Endothelial cell of umbilical vein (primary cell): Measurements from ENCODE around the gene PACSIN2. TPM values are rescaled to one million over a fixed set of nuclear protein-coding genes. Genes with fewer than 3 reads are reported as not detected.

ENCODE experiments used
- BruUV-seq: library from RNA; stranded (reverse); fragments of 400-500 nt; replicated peaks from 2 replicates; lab custom pipeline; 2021; lab: Mats Ljungman, UMichigan
- CTCF ChIA-PET: fragments of 300-600, 350-600 bp; sonication (Branson Sonifier 250); formaldehyde crosslinking; loops from one replicate; lab custom pipeline; 2021; ENCODE audit warnings: antibody characterized with exemption, inconsistent platforms; lab: Charles Lee
- POLR2A ChIA-PET: fragments of 300-600, 350-600 bp; sonication (Branson Sonifier 250); formaldehyde crosslinking; loops from one replicate; lab custom pipeline; 2021; ENCODE audit warnings: antibody characterized with exemption, inconsistent platforms; lab: Charles Lee
- DNase-seq: peaks from one replicate; pipeline ENCODE4 v3.0.0-alpha.2; 2011; ENCODE audit warnings: low read depth, low spot score
- FAIRE-seq: peaks from 2 replicates; lab custom pipeline; 2011; peaks lifted over from hg19 to GRCh38; lab: Jason Lieb, UNC
- H2AFZ ChIP-seq: 2 replicates; pipeline ENCODE4 v1.6.0; 2012; ENCODE audit warnings: low read depth, low read length, control low read depth, inconsistent platforms
- H3K27ac ChIP-seq: 2 replicates; pipeline ENCODE4 v1.5.1; 2011; ENCODE audit warnings: low read depth, mild to moderate bottlenecking, control low read depth, low read length, moderate library complexity; ENCODE audit not compliant: insufficient read depth
- H3K27me3 ChIP-seq, 2 experiments: 2 replicates each; pipeline versions ENCODE4 v1.6.0 to v1.6.1; 2011; ENCODE audit warnings: low read length in 2 of 2, mixed read lengths in 1 of 2; ENCODE audit not compliant: control insufficient read depth in 2 of 2, insufficient read depth in 2 of 2
- H3K36me3 ChIP-seq, 2 experiments: 2 replicates in 1 of 2; 3 replicates in 1 of 2; pipeline ENCODE4 v1.5.1; 2011; ENCODE audit warnings: low read length in 2 of 2, mild to moderate bottlenecking in 1 of 2, moderate library complexity in 1 of 2; ENCODE audit not compliant: control insufficient read depth in 2 of 2, insufficient read depth in 2 of 2; ENCODE audit errors: extremely low read depth in 1 of 2
- H3K4me1 ChIP-seq: 3 replicates; pipeline ENCODE4 v1.5.1; 2011; ENCODE audit warnings: mild to moderate bottlenecking, low read length; ENCODE audit not compliant: control insufficient read depth, insufficient read depth; ENCODE audit errors: extremely low read depth
- H3K4me2 ChIP-seq: 2 replicates; pipeline ENCODE4 v1.6.1; 2011; ENCODE audit warnings: low read length, control low read depth, mixed read lengths; ENCODE audit not compliant: insufficient read depth
- H3K4me3 ChIP-seq, 3 experiments: fragments of 200-600 bp in 1 of 3; sonication (generic), shearing (Covaris generic) in 1 of 3; replicated peaks in 1 of 3; 2 replicates each; pipeline ENCODE4 v1.5.1; 2011 to 2016; ENCODE audit warnings: control low read depth in 3 of 3, low read length in 3 of 3, mild to moderate bottlenecking in 2 of 3, inconsistent platforms in 1 of 3, low read depth in 1 of 3, moderate library complexity in 1 of 3; ENCODE audit not compliant: insufficient read depth in 1 of 3
- H3K79me2 ChIP-seq: 2 replicates; pipeline ENCODE4 v1.6.0; 2012; ENCODE audit warnings: low read length, inconsistent platforms; ENCODE audit not compliant: control insufficient read depth, insufficient read depth
- H3K9ac ChIP-seq: replicated peaks from 2 replicates; pipeline ENCODE3; 2011; ENCODE audit warnings: low read length, control low read depth; ENCODE audit not compliant: insufficient read depth; ENCODE audit errors: extremely low read depth
- H3K9me1 ChIP-seq: replicated peaks from 3 replicates; pipeline ENCODE4 v1.6.0; 2011; ENCODE audit warnings: mild to moderate bottlenecking, low read length; ENCODE audit not compliant: control insufficient read depth, insufficient read depth; ENCODE audit errors: extremely low read depth
- H3K9me3 ChIP-seq: replicated peaks from 2 replicates; pipeline ENCODE4 v1.5.1; 2012; ENCODE audit warnings: low read length, inconsistent platforms; ENCODE audit not compliant: control insufficient read depth, insufficient read depth
- H4K20me1 ChIP-seq: replicated peaks from 2 replicates; pipeline ENCODE3; 2011; ENCODE audit warnings: mild to moderate bottlenecking, low read length; ENCODE audit not compliant: control insufficient read depth, insufficient read depth; ENCODE audit errors: extremely low read depth
- EZH2 ChIP-seq: IDR thresholded peaks from 2 replicates; pipeline ENCODE4 v1.6.1; 2012; ENCODE audit warnings: borderline replicate concordance, low read depth, mild to moderate bottlenecking, moderate library complexity, low read length, inconsistent platforms; ENCODE audit not compliant: severe bottlenecking
- FOS ChIP-seq: IDR thresholded peaks from 2 replicates; pipeline ENCODE4 v1.6.1; 2011; ENCODE audit warnings: mild to moderate bottlenecking, low read length, moderate library complexity, borderline replicate concordance; ENCODE audit not compliant: insufficient read depth
- GATA2 ChIP-seq: IDR thresholded peaks from 2 replicates; pipeline ENCODE4 v1.7.0; 2011; ENCODE audit warnings: low read depth, mild to moderate bottlenecking, moderate library complexity, mixed read lengths, low read length; ENCODE audit not compliant: insufficient read length, insufficient read depth
- JUN ChIP-seq: IDR thresholded peaks from 2 replicates; pipeline ENCODE4 v1.6.1; 2011; ENCODE audit warnings: borderline replicate concordance, low read depth; ENCODE audit not compliant: insufficient read length, insufficient read depth
- MYC ChIP-seq: IDR thresholded peaks from one replicate; pipeline ENCODE4 v1.6.1; 2011; ENCODE audit warnings: mild to moderate bottlenecking, low read depth, low read length
- POLR2A ChIP-seq: IDR thresholded peaks from 2 replicates; pipeline ENCODE4 v1.6.1; 2012; ENCODE audit warnings: low read depth, mild to moderate bottlenecking, control low read depth, low read length
- POLR2AphosphoS5 ChIP-seq: IDR thresholded peaks from 2 replicates; pipeline ENCODE4 v1.6.1; 2012; ENCODE audit warnings: low read depth, mild to moderate bottlenecking, control low read depth, low read length, moderate library complexity; ENCODE audit not compliant: insufficient read depth
- dilution Hi-C: fragments of 300-500 bp; cut with MboI; formaldehyde crosslinking; loops from one replicate; pipeline ENCODE4 v1.15.0; 2019; ENCODE audit warnings: low sequenced_read_pairs; ENCODE audit not compliant: extremely low pct_ligation_motif_present
- intact Hi-C: fragments of 100-400 bp; cut with micrococcal nuclease; formaldehyde crosslinking; loops from one replicate; pipeline ENCODE4 v1.10.0; 2022
- polyA plus RNA-seq, 4 experiments: library from polyadenylated mRNA; depleted of rRNA in 3 of 4; stranded (reverse) in 3 of 4; unstranded in 1 of 4; fragments of >200 nt; gene quantifications; 2 replicates each; pipeline versions ENCODE4 v1.2.1 to v1.2.3, GENCODE V29; 2011 to 2012; ENCODE audit warnings: missing spikeins in 1 of 4
- total RNA-seq: library from RNA; stranded (reverse); gene quantifications from 2 replicates; pipeline ENCODE4 v1.2.3, GENCODE V29; 2021
- TF ChIP-seq, protein P1 (sequence below), 2 donors: IDR thresholded peaks; 1 replicate in 1 of 2; 2 replicates in 1 of 2; pipeline ENCODE4 v1.5.1; 2011; ENCODE audit warnings: low read length in 2 of 2, mild to moderate bottlenecking in 2 of 2, moderate library complexity in 2 of 2, control low read depth in 1 of 2, inconsistent platforms in 1 of 2, low read depth in 1 of 2; ENCODE audit not compliant: insufficient read depth in 1 of 2; ENCODE audit errors: extremely low read depth in 1 of 2
- TF ChIP-seq, protein P2 (sequence below): IDR thresholded peaks from 2 replicates; pipeline ENCODE4 v1.6.1; 2011; ENCODE audit not compliant: insufficient read depth, insufficient read length

PACSIN2 gene
- total and polyA plus RNA-seq, 2 donors (not counting 3 experiments of a cell fraction or from before 2014, with no cell fraction given): 46.2 to 64.5 TPM

DNA sequence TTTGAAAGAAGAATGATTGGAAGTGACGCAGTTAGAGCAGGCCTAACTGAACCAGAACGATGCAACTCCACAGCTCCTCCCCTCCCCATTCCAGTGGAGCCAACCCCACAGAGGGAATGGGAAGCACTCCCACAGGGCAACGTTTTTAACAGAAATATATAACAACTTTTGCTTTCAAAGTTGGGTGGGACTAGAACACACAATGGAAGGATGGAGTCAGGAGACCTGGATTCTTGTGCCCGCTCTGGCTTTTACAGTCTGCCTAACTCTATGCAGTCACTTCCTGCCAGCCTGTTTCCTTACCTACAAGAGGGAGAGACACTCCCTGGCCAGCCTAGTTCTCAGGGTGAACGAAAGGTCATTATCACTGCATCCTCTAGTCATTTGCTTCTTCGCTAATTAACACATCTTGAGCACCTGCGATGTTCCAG lies 75.5 kb downstream of the PACSIN2 start:
- Histone ChIP-seq H3K79me2 (peaks cover 28% of the 10 kb centered on the region), H3K36me3 (no peaks in the 10 kb centered on the region), H3K27ac (peak overlapping the region; percentile 91), H3K9ac (peak overlapping the region; percentile 74), H3K4me1 (peaks cover 40% of the 10 kb centered on the region), H3K9me1 (no peaks in the 10 kb centered on the region), H3K4me2 (peak overlapping the region; percentile 58), H2AFZ (no peak overlapping the region), H3K9me3 (no peaks in the 10 kb centered on the region), H3K27me3 (no peaks in the 10 kb centered on the region), H4K20me1 (no peaks in the 10 kb centered on the region), H3K4me3 (peak overlapping the region in 1 of 3 experiments; percentile 13)
- dilution Hi-C loops: no loop called here
- intact Hi-C loops: no loop called here
- no peak for FAIRE-seq
- DNase-seq: peak; percentile 80
- POLR2A ChIA-PET: interaction anchor here (0.7 to 2.1 kb wide), 2 partner anchors 66 to 74 kb away, joined by 3 to 6 read pairs; no protein-coding TSS in a partner anchor
- no TSS peak for BruUV-seq
- CTCF ChIA-PET: interaction anchor here (1.1 to 2.4 kb wide), 4 partner anchors 10 to 20 kb away, joined by 4 to 13 read pairs (median 6); no protein-coding TSS in a partner anchor
- TF ChIP-seq JUN: peak; percentile 31
- no peak for TF ChIP-seq EZH2

DNA sequence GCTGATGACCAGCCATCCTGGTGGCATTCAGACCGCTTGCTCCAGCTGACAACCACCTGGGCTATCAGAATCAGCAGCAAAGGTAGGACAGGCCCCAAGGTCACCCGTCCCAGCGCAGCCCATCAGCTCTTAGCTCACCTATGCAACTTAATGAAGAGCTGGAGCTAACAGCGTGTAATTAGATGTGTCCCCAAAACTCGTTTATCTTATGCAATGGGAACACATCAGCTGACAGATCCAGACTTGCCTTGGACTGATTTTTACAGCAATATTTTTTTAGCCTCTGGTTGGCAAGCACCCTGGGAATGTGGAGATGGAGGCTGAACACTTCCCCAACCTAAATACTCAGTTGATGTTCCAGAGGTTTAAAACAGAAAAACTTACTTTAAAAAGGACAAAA lies 76.0 kb downstream of the PACSIN2 start:
- Histone ChIP-seq H3K4me1 (peaks cover 45% of the 10 kb centered on the region), H3K27ac (peak overlapping the region; percentile 91), H2AFZ (no peak overlapping the region), H3K79me2 (peaks cover 29% of the 10 kb centered on the region), H3K9me1 (no peaks in the 10 kb centered on the region), H3K27me3 (no peaks in the 10 kb centered on the region), H3K9ac (peak overlapping the region; percentile 74), H3K4me2 (peak overlapping the region; percentile 58), H4K20me1 (no peaks in the 10 kb centered on the region), H3K36me3 (no peaks in the 10 kb centered on the region), H3K9me3 (no peaks in the 10 kb centered on the region), H3K4me3 (peak overlapping the region in 1 of 3 experiments; percentile 13)
- intact Hi-C loops (no loop called here), dilution Hi-C loops (no loop called here)
- DNase-seq: no peak
- TSS peak; percentile 62 for BruUV-seq
- POLR2A ChIA-PET: interaction anchor here (0.7 to 2.1 kb wide), 2 partner anchors 66 to 74 kb away, joined by 3 to 6 read pairs; no protein-coding TSS in a partner anchor
- CTCF ChIA-PET: interaction anchor here (1.1 to 2.4 kb wide), 3 partner anchors 10 to 17 kb away, joined by 4 to 13 read pairs (median 6); no protein-coding TSS in a partner anchor
- FAIRE-seq: no peak
- TF ChIP-seq POLR2AphosphoS5 (no peak), FOS (no peak), GATA2 (no peak), JUN (no peak), EZH2 (no peak), MYC (no peak), POLR2A (no peak)
- TF ChIP-seq, protein P1, sequence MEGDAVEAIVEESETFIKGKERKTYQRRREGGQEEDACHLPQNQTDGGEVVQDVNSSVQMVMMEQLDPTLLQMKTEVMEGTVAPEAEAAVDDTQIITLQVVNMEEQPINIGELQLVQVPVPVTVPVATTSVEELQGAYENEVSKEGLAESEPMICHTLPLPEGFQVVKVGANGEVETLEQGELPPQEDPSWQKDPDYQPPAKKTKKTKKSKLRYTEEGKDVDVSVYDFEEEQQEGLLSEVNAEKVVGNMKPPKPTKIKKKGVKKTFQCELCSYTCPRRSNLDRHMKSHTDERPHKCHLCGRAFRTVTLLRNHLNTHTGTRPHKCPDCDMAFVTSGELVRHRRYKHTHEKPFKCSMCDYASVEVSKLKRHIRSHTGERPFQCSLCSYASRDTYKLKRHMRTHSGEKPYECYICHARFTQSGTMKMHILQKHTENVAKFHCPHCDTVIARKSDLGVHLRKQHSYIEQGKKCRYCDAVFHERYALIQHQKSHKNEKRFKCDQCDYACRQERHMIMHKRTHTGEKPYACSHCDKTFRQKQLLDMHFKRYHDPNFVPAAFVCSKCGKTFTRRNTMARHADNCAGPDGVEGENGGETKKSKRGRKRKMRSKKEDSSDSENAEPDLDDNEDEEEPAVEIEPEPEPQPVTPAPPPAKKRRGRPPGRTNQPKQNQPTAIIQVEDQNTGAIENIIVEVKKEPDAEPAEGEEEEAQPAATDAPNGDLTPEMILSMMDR (IDR thresholded peaks at IDR 0.05; ENCODE audit: extremely low read depth in 1 of 2, insufficient read depth in 1 of 2, low read depth in 1 of 2, low read length in 2 of 2): no peak
- TF ChIP-seq, protein P2, sequence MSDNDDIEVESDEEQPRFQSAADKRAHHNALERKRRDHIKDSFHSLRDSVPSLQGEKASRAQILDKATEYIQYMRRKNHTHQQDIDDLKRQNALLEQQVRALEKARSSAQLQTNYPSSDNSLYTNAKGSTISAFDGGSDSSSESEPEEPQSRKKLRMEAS: no peak
